SK-N-SH treated with all-trans-retinoic acid at 6 μM for 48 hours (cell line): ENCODE measurements around the gene HIRA.

Source experiments
- CREB5 ChIP-seq: fragments of 250-450 bp; sonication (Bioruptor Pico); IDR thresholded peaks from 2 replicates; pipeline ENCODE4 v1.5.1; 2020; ENCODE audit warnings: low read depth, mild to moderate bottlenecking, moderate library complexity
- ISL1 ChIP-seq: fragments of 250-450 bp; sonication (Bioruptor Pico); IDR thresholded peaks from 2 replicates; pipeline ENCODE4 v2.1.2; 2022; ENCODE audit warnings: mild to moderate bottlenecking, moderate library complexity
- ZC3H10 ChIP-seq: fragments of 250-450 bp; sonication (Bioruptor Pico); IDR thresholded peaks from 2 replicates; pipeline ENCODE4 v1.5.1; 2021; ENCODE audit warnings: mild to moderate bottlenecking, moderate library complexity

- TF ChIP-seq ZC3H10 (no peak), ISL1 (CRISPR knock-in tag) (no peak), CREB5 (CRISPR knock-in tag) (no peak)
Measured at GRCh38 chr22:19411690-19412045, 19.9 kb downstream of the HIRA start.
